Measurements from ENCODE around the gene SDK2.
A peak's percentile ranks its signal among the peaks of the same experiment; 100 is the strongest.

The SDK2 gene

DNA sequence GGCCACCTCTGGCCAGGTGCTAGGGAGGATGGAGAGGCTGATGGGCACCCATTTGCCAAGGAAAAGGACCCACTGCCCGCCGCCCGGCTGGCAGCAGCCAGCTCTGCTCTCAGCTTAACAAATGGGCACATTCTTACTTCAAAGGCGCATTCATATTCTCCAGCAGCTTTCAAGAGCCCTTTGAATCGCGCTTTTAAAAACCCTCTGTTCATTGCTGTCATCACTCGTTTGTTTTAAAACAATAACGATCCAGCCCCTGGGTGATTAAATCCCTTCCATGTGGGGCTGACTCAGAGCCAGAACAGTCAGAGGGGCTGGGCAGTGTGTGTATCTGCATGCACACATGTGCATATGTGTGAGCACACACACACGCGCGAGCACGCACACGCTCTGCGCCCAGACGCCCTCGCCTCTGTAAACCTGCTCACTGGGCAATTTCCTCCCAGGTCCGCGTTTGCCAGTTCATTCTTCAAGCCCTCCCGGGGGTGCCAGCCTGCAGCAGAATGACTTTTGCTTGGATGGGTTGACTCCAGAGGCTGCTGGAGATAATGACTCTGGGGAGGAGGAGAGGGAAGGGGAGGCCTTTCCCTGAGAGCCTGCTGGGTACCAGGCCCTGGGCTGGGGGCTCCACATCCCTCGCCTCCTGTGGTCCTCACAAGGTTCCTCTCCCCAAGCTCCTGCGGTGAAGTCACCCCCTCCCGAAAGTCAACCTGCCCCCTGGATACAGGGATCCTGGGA, 133.1 kb downstream of the SDK2 start:
- no peaks in the 10 kb centered on the region for H3K36me3 ChIP-seq (ENCODE audit: control insufficient read depth in 2 of 2, insufficient read depth in 1 of 2, low read length in 2 of 2)
- ChIA-PET POLR2A (no interaction called here), CTCF (no interaction called here)
- H3K4me1 ChIP-seq (ENCODE audit: control insufficient read depth, insufficient read depth, low read length) = peaks cover 4% of the 10 kb centered on the region
- H3K4me3 ChIP-seq (ENCODE audit: low read depth, low read length) = no peak overlapping the region
- peak; percentile 25; the same call in 1 of the 2 replicates for TF ChIP-seq ZIC2 (tag by site-specific recombination; IDR thresholded peaks at IDR 0.05)
- no peak for TF ChIP-seq ZBTB7A (tag by site-specific recombination; IDR thresholded peaks at IDR 0.05; ENCODE audit: low read depth)
- no peak for TF ChIP-seq ZNF138 (tag by site-specific recombination; IDR thresholded peaks at IDR 0.05; ENCODE audit: borderline replicate concordance)
- no peaks in the 10 kb centered on the region for H3K9me3 ChIP-seq (ENCODE audit: control insufficient read depth, insufficient read depth, low read depth, low read length)
- H3K27ac ChIP-seq (ENCODE audit: extremely low read depth, low read depth, low read length) = no peak overlapping the region

DNA sequence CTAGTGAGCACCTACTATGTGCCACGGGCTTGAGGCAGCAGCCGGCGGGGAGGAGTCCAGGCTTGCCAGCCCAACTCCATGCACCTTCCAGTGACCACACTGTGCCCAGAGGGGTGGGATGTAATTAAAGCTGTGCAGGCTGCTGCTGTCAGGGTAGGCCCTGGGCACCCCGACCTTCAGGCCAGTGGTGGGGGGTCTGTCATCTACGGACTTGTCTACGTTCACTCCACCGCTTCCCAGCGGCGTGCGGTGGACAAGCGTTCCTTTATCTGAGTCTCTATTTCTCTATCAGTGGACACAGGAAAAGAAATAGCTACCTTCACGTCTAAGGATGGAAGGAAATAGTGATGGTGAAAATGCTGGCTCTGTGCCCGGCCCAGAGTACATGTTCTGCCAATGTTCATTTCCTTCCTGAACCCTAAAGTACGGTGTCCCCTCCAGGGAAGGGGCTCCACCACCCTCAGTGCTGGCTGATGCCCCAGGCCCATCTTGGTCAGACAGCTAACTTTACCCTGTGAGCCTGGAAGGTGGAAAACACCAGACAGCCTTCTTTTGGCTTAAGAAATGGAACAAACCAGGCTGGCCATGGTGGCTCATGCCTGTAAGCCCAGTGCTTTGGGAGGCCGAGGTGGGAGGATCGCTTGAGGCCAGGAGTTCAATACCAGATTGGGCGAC, 135.2 kb downstream of the SDK2 start:
- Histone ChIP-seq H3K4me1 (ENCODE audit: control insufficient read depth, insufficient read depth, low read length) (peaks cover 4% of the 10 kb centered on the region), H3K36me3 (ENCODE audit: control insufficient read depth in 2 of 2, insufficient read depth in 1 of 2, low read length in 2 of 2) (no peaks in the 10 kb centered on the region), H3K9me3 (ENCODE audit: control insufficient read depth, insufficient read depth, low read depth, low read length) (no peaks in the 10 kb centered on the region), H3K4me3 (ENCODE audit: low read depth, low read length) (no peak overlapping the region), H3K27ac (ENCODE audit: extremely low read depth, low read depth, low read length) (no peak overlapping the region)
- POLR2A ChIA-PET = no interaction called here
- CTCF ChIA-PET = no interaction called here
- TF ChIP-seq ZNF670 (tag by site-specific recombination; IDR thresholded peaks at IDR 0.05; ENCODE audit: low read depth) = no peak
- TF ChIP-seq ZNF202 (tag by site-specific recombination; IDR thresholded peaks at IDR 0.05; ENCODE audit: borderline replicate concordance) = no peak
- no peak for TF ChIP-seq SETDB1 (IDR thresholded peaks at IDR 0.05; ENCODE audit: insufficient read length, low read length)
- TF ChIP-seq, protein P1, sequence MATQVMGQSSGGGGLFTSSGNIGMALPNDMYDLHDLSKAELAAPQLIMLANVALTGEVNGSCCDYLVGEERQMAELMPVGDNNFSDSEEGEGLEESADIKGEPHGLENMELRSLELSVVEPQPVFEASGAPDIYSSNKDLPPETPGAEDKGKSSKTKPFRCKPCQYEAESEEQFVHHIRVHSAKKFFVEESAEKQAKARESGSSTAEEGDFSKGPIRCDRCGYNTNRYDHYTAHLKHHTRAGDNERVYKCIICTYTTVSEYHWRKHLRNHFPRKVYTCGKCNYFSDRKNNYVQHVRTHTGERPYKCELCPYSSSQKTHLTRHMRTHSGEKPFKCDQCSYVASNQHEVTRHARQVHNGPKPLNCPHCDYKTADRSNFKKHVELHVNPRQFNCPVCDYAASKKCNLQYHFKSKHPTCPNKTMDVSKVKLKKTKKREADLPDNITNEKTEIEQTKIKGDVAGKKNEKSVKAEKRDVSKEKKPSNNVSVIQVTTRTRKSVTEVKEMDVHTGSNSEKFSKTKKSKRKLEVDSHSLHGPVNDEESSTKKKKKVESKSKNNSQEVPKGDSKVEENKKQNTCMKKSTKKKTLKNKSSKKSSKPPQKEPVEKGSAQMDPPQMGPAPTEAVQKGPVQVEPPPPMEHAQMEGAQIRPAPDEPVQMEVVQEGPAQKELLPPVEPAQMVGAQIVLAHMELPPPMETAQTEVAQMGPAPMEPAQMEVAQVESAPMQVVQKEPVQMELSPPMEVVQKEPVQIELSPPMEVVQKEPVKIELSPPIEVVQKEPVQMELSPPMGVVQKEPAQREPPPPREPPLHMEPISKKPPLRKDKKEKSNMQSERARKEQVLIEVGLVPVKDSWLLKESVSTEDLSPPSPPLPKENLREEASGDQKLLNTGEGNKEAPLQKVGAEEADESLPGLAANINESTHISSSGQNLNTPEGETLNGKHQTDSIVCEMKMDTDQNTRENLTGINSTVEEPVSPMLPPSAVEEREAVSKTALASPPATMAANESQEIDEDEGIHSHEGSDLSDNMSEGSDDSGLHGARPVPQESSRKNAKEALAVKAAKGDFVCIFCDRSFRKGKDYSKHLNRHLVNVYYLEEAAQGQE (tag by site-specific recombination; IDR thresholded peaks at IDR 0.05) = no peak
- no peak for TF ChIP-seq ZNF660 (tag by site-specific recombination; IDR thresholded peaks at IDR 0.05)
- no peak for TF ChIP-seq ZNF548 (tag by site-specific recombination; IDR thresholded peaks at IDR 0.05)
- TF ChIP-seq ZNF302 (tag by site-specific recombination; IDR thresholded peaks at IDR 0.05; ENCODE audit: low read depth) = no peak
- no peak for TF ChIP-seq ZNF560 (tag by site-specific recombination; IDR thresholded peaks at IDR 0.05; ENCODE audit: borderline replicate concordance)
- TF ChIP-seq TCF7L2 (IDR thresholded peaks at IDR 0.05; ENCODE audit: borderline replicate concordance, low read depth, low read length) = no peak
- TF ChIP-seq, protein P2, sequence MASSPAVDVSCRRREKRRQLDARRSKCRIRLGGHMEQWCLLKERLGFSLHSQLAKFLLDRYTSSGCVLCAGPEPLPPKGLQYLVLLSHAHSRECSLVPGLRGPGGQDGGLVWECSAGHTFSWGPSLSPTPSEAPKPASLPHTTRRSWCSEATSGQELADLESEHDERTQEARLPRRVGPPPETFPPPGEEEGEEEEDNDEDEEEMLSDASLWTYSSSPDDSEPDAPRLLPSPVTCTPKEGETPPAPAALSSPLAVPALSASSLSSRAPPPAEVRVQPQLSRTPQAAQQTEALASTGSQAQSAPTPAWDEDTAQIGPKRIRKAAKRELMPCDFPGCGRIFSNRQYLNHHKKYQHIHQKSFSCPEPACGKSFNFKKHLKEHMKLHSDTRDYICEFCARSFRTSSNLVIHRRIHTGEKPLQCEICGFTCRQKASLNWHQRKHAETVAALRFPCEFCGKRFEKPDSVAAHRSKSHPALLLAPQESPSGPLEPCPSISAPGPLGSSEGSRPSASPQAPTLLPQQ (tag by site-specific recombination; IDR thresholded peaks at IDR 0.05) = no peak
- TF ChIP-seq ZNF223 (tag by site-specific recombination; IDR thresholded peaks at IDR 0.05) = no peak
- TF ChIP-seq ZNF121 (tag by site-specific recombination; IDR thresholded peaks at IDR 0.05) = no peak
- no peak for TF ChIP-seq ZNF776 (tag by site-specific recombination; IDR thresholded peaks at IDR 0.05; ENCODE audit: borderline replicate concordance)
- TF ChIP-seq ZNF791 (tag by site-specific recombination; IDR thresholded peaks at IDR 0.05) = no peak
- TF ChIP-seq, protein P3, sequence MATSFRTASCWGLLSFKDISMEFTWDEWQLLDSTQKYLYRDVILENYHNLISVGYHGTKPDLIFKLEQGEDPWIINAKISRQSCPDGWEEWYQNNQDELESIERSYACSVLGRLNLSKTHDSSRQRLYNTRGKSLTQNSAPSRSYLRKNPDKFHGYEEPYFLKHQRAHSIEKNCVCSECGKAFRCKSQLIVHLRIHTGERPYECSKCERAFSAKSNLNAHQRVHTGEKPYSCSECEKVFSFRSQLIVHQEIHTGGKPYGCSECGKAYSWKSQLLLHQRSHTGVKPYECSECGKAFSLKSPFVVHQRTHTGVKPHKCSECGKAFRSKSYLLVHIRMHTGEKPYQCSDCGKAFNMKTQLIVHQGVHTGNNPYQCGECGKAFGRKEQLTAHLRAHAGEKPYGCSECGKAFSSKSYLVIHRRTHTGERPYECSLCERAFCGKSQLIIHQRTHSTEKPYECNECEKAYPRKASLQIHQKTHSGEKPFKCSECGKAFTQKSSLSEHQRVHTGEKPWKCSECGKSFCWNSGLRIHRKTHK (tag by site-specific recombination; IDR thresholded peaks at IDR 0.05) = no peak
- TF ChIP-seq ZSCAN16 (tag by site-specific recombination; IDR thresholded peaks at IDR 0.05) = no peak
- TF ChIP-seq ZNF521 (tag by site-specific recombination; IDR thresholded peaks at IDR 0.05) = no peak
- TF ChIP-seq SCRT1 (tag by site-specific recombination; IDR thresholded peaks at IDR 0.05; ENCODE audit: borderline replicate concordance) = no peak
- TF ChIP-seq, protein P4, sequence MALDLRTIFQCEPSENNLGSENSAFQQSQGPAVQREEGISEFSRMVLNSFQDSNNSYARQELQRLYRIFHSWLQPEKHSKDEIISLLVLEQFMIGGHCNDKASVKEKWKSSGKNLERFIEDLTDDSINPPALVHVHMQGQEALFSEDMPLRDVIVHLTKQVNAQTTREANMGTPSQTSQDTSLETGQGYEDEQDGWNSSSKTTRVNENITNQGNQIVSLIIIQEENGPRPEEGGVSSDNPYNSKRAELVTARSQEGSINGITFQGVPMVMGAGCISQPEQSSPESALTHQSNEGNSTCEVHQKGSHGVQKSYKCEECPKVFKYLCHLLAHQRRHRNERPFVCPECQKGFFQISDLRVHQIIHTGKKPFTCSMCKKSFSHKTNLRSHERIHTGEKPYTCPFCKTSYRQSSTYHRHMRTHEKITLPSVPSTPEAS (tag by site-specific recombination; IDR thresholded peaks at IDR 0.05) = no peak
